Measurements from ENCODE around the gene SUPT20HL2.

The SUPT20HL2 gene

DNA sequence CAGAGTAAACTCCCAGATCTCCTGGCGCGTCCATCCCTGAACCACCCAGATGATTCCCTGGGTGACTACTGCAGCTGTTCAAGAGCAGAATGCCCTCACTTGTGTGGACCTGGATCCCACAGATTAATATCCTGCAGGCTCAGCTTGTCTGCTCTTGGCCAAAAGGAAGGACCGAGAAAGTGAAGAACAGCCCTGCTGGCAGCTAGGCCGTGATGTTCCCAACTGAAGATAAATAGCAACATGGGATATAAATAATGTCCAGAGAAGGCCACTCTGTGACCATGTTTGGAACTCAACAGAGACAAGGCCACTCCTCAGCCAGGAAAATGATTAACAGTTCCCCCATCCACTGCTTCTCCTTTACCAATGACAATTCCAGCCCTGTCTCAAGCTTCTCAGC, 21.5 kb downstream of the SUPT20HL2 start:
- no peak for DNase-seq (ENCODE audit: extremely low read depth, low read depth)
- TF ChIP-seq, protein P1, sequence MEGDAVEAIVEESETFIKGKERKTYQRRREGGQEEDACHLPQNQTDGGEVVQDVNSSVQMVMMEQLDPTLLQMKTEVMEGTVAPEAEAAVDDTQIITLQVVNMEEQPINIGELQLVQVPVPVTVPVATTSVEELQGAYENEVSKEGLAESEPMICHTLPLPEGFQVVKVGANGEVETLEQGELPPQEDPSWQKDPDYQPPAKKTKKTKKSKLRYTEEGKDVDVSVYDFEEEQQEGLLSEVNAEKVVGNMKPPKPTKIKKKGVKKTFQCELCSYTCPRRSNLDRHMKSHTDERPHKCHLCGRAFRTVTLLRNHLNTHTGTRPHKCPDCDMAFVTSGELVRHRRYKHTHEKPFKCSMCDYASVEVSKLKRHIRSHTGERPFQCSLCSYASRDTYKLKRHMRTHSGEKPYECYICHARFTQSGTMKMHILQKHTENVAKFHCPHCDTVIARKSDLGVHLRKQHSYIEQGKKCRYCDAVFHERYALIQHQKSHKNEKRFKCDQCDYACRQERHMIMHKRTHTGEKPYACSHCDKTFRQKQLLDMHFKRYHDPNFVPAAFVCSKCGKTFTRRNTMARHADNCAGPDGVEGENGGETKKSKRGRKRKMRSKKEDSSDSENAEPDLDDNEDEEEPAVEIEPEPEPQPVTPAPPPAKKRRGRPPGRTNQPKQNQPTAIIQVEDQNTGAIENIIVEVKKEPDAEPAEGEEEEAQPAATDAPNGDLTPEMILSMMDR (IDR thresholded peaks at IDR 0.05; ENCODE audit: low read depth, low read length): no peak

GRCh38 chrX:24285082-24285481, 28.8 kb downstream of the SUPT20HL2 start:
- TF ChIP-seq, protein P1 (IDR thresholded peaks at IDR 0.05; ENCODE audit: low read depth, low read length): no peak; the same call in 1 of the 2 replicates
- DNase-seq (ENCODE audit: extremely low read depth, low read depth): no peak

GRCh38 chrX:24283127-24283794, 30.6 kb downstream of the SUPT20HL2 start:
- no peak for DNase-seq (ENCODE audit: extremely low read depth, low read depth)
- TF ChIP-seq, protein P1 (IDR thresholded peaks at IDR 0.05; ENCODE audit: low read depth, low read length): no peak

DNA sequence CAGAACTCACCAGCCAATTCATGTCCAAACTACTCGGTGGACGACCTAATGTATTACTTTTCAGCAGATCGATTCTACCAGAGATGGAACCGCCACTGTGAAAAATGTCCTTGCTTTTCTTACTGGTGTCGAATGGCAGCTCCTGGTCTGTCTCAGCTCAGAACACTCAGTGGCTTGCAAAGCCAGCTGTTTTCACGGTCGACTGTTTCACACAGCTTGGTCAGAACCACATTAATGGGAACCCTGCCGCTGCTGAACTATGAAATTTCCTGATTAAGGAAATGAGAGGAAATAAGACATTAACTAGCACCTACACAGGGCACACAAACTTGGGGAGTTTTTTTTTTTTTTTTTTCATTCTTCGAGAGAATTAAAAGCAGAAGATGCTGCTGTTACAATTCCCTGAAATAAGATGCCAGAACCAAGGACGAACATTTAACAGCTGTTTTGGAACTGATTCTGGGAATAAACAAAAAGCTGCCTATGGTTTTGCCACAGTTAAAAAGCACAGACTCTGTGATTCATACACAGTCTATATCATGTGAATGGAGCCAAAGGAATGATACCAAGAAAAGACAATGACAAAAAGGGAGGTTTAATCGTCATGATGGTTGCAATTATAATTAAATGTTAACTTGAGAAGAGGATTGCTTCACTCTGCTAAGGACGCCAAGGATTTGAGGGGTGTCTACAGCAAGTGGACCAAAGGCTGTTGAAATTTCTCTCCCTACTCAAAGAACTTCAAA, 31.3 kb downstream of the SUPT20HL2 start:
- TF ChIP-seq, protein P1 (IDR thresholded peaks at IDR 0.05; ENCODE audit: low read depth, low read length): no peak
- DNase-seq (ENCODE audit: extremely low read depth, low read depth): peak; percentile 52

GRCh38 chrX:24277405-24277804, 36.5 kb downstream of the SUPT20HL2 start:
- DNase-seq (ENCODE audit: extremely low read depth, low read depth): no peak
- TF ChIP-seq, protein P1 (IDR thresholded peaks at IDR 0.05; ENCODE audit: low read depth, low read length): no peak

- TF ChIP-seq, protein P1 (IDR thresholded peaks at IDR 0.05; ENCODE audit: low read depth, low read length): no peak
- DNase-seq (ENCODE audit: extremely low read depth, low read depth): no peak
Measured at GRCh38 chrX:24276015-24276414, 37.9 kb downstream of the SUPT20HL2 start.

DNA sequence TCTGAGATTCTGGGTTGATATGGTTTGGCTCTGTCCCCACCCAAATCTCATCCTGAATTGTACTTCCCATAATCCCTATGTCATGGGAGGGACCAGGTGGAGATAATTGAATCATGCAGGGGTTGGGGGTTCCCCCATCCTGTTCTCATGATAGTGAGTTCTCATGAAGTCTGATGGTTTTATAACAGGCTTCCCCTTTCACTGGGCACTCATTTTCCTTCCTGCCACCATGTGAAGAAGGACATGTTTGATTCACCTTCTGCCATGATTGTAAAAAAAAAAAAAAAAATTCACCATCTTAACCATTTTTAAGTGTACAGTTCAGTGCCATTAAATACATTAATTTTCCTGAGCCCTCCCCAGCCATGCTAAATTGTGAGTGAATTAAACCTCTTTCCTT, 42.6 kb downstream of the SUPT20HL2 start:
- TF ChIP-seq, protein P1 (IDR thresholded peaks at IDR 0.05; ENCODE audit: low read depth, low read length): no peak
- DNase-seq (ENCODE audit: extremely low read depth, low read depth): no peak
